Uterus (tissue), 2 donors: ENCODE data around the gene CDK2.

Source experiments
- POLR2A ChIP-seq, 2 donors: fragments of 450-650 bp; IDR thresholded peaks; one replicate each; pipeline ENCODE4 v1.6.1; 2016; ENCODE audit warnings: antibody characterized with exemption in 2 of 2, mild to moderate bottlenecking in 1 of 2, moderate library complexity in 1 of 2
- TF ChIP-seq, protein P1 (sequence below), 4 experiments: fragments of 200-600 bp in 2 of 4; fragments of 450-650 bp in 2 of 4; sonication (generic) in 2 of 4; IDR thresholded peaks; one replicate each; pipeline ENCODE4 v1.5.1; 2016 to 2019; ENCODE audit warnings: antibody characterized with exemption in 4 of 4, mild to moderate bottlenecking in 2 of 4, moderate library complexity in 1 of 4

DNA sequence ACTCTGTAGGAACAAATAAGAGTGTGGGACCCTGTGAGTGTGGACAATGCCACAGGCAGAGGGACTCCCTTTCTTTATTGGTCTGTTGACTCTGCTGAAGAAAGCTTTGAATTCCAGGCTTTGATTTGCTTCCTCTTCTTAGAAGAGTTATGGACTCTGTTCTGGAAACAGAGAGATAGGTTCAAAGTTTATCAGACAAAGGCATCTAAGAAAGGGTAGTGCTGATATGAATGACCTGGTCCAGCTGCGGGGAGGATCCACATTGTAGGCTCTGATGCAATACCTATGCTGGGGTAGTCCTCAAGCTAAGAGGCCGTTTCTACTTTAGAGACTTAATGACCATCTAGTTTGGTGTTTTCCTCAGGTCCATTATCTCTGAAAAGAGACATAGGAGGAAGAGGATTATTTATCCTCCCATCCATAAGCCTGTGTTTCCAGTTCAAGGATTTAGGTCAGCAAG is 43.5 kb downstream of the CDK2 start:
- TF ChIP-seq, protein P1, sequence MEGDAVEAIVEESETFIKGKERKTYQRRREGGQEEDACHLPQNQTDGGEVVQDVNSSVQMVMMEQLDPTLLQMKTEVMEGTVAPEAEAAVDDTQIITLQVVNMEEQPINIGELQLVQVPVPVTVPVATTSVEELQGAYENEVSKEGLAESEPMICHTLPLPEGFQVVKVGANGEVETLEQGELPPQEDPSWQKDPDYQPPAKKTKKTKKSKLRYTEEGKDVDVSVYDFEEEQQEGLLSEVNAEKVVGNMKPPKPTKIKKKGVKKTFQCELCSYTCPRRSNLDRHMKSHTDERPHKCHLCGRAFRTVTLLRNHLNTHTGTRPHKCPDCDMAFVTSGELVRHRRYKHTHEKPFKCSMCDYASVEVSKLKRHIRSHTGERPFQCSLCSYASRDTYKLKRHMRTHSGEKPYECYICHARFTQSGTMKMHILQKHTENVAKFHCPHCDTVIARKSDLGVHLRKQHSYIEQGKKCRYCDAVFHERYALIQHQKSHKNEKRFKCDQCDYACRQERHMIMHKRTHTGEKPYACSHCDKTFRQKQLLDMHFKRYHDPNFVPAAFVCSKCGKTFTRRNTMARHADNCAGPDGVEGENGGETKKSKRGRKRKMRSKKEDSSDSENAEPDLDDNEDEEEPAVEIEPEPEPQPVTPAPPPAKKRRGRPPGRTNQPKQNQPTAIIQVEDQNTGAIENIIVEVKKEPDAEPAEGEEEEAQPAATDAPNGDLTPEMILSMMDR (IDR thresholded peaks at IDR 0.05): no peak
- TF ChIP-seq POLR2A (IDR thresholded peaks at IDR 0.05): no peak
